Ramos (cell line): ENCODE measurements around the gene SLC35E2B.
"Not testable (repeated sequence)": the region's sequence is repeated elsewhere in the genome, so short reads cannot be mapped to it uniquely, and the experiment has no call there.

ENCODE experiments used
- in situ Hi-C: fragments of 300-500 bp; cut with MboI; formaldehyde crosslinking; loops from one replicate; pipeline ENCODE4 v1.14.3; 2022; ENCODE audit warnings: low sequenced_read_pairs; ENCODE audit not compliant: unreplicated experiment

The SLC35E2B gene

DNA sequence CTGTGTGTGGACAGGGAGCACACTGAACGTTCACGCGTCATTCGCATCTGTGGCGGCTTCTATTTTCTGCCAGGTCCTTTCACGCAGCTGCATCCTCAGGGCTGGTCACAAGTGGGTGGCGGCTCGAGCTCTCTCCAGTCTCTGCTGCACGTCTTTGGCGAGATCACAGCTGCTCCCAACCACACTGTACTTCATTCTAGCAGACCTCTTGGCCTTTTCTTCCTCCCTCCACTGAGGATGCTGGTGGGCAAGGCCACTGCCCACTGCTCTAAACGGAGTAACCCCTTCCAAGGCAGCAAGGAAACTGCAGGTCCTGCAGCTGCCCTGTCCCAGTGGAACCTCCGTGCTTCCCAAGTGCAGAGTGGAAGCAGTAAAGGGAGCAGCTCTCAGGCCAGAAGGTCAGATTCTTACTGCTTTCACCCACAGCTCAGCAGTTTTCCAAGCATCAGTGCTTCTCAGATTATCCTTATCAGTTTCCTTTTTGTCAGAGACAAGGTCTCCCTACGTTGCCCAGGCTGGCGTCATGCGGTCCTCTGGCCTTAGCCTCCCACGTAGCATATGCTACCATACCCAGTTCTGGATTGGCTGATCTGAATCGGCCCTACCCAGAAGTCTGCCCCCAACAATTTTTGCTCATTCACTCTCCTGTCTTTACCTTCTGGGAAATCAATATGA lies 44.9 kb downstream of the SLC35E2B start:
- in situ Hi-C loops: not testable (repeated sequence)

DNA sequence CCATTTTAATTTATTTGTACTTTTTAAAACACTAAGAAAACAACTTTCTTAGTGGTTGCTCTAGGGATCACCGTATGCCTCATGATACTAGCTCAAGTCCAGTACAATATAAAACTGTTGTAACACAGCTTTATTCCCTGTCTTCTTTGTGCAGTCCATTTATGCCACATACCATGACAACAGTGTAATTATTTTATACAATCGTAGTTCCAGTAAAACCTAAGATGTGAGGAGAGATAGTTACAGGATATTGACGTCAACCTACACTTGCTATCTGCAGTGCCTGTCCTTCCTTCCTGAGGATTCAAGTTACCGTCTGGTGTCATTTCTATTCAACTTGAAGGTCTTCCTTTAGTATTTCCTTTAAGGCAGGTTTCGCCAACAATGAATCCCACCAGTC lies 46.3 kb downstream of the SLC35E2B start:
- in situ Hi-C loops: not testable (repeated sequence)

DNA sequence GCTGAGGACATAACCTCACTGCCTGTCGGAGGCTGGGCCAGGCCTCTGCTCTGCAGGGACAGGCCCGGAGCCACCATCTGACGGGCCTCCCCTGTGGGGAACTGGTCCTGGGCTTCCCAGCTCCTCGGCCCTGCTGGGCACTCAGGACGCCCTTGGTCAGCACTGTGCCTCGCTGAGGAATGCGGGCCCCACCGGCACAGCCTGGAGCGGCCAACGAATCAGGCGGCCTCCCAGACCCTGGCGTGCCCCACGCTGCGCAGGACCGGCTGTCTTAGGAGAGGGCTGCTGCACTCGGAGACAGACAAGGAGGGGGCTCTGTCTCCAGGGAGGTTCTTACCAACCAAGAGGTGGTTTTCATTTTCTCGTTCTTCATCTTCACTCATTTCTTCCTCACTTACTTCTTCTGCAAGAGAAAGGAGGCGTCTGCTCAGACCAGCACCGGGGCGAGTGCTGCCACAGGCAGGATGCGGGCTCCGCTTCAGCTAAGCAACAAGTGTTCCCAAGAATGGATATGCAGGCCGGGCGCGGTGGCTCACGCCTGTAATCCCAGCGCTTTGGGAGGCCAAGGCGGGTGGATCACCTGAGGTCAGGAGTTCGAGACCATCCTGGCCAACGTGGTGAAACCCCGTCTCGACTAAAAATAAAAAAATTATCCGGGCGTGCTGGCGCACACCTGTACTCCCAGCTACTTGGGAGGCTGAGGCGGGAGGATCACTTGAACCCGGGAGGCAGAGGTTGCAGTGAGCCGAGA lies 51.7 kb downstream of the SLC35E2B start:
- in situ Hi-C loops: not testable (repeated sequence)

DNA sequence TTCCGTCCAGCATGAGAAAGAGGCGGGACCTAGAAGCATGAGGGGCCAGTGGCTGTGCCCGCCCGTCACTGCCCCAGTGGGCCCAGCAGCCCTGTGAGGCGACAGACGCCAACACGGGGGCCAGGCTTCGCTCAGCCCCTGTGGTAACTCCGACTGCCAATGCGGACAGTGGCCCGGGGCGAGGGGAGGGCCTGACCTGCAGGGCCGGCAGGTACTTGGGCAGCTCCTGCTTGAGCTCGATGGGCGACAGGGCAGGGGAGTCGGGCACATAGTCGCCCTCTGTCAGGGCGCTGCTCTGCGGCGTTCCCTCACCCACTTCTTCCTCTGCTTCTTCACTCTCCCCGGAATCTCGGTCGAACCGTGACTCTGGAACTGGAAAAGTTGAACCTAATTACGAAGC lies 52.5 kb downstream of the SLC35E2B start:
- in situ Hi-C loops: not testable (repeated sequence)

DNA sequence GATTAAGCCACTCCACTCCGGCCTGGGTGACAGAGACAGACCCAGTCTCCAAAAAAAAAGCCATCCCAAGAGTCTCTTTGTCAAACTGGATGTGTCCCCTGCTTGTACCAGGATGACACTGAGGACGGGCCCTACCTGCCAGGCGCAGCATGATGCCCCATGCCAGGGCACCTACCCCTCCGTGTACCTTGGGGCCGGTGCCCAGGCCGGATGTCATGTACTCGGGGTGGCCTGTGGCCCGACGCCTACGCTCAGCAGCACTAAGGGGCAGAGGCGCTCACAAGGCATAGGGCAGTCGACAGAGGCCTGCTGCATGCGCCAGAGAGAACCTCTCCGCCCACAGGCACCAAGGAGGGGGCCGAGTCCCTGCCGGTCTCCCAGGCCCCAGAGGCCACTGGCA lies 53.2 kb downstream of the SLC35E2B start:
- in situ Hi-C loops: not testable (repeated sequence)

DNA sequence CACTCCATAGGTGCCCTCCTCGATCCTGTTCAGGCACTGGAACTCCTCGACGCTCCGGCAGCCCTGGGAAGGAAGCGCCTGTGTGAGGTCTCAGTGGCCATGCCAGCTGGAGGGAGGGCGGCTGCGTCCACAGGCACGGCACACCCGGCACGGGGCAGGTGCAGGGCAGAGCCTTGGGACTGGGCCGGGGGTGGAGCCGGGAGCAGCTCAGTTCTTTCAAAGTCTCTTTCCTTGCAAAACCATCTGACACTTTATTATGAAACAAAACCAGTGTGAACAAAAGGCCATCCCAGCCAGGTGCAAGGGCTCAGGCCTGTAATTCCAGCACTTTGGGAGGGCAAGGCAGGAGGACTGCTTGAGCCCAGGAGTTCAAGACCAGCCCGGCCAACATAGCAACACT lies 54.1 kb downstream of the SLC35E2B start:
- in situ Hi-C loops: not testable (repeated sequence)

DNA sequence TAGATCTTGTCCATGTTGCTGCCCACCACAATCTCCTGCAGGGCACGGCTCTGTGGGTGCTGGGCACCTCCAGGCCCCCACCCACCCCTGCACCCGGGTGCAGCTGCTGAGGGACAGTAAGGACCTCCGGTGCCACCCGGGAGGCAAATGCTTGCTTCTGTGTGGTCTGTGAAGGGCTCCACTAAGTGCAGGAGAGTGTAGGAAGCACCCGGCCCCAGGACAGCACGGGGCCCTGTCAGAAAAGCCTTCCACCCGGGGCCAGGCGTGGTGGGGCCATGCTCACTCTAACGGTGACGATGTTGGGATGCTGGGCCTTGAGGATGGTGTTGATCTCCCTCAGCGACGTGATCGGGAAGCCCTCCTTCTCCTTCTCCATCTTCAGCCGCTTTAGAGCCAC lies 55.1 kb downstream of the SLC35E2B start:
- in situ Hi-C loops: not testable (repeated sequence)

DNA sequence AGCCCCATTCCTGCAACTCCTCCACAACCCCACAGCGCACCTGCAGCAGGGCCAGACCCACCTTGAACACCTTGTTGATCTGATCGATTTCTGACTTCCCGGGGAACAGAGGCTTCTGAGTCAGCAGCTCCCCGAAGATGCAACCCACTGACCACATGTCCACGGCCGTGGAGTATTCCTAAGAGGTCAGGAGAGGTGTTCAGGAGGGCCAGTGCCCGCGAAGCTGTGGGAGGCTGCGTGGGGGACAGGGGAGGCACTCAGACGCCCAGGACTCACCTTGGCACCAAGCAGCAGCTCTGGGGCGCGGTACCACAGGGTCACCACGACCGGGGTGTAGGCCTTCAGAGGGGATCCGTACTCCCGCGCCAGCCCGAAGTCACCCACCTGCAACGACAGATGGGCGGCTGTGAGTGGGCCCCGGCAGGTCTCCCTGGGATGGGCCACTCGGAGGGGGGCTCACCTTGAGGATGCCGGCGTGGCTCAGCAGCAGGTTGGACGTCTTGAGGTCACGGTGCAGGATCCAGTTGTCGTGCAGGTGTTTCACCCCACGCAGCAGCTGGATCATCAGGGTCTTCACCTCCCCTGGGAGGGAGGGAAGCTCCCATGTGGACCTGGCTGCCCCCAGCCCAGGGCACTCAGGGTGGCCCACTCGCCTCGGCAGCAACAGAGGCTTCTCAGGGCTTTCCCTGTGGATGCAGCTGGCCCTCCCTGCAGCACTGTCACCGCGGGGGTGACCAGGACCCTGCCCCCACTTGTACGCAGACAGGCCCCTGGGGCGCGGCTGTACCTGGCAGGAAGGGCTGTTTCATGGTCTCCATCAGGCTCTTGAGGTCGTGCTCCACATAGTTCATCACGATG lies 55.7 kb downstream of the SLC35E2B start:
- in situ Hi-C loops: not testable (repeated sequence)

DNA sequence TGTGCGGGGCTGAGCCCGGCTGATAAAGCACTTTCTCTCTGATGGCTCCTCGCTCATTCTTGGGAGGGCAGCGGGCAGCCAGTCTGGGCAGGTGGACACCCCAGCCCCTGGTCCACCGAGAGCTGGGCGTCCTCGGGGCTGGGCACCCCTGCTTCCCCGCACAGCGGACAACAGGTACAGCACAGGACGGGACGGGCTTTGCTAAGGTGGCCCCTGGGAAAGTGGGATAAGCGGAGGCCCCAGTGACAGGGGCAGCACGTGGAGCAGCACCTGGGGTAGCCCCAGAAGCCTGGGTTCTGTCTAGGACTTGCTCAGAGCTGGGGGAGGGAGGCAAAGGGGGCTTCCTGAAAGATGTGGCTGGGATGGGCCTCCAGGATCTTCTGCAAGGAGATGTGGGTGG lies 58.0 kb downstream of the SLC35E2B start:
- in situ Hi-C loops: not testable (repeated sequence)

DNA sequence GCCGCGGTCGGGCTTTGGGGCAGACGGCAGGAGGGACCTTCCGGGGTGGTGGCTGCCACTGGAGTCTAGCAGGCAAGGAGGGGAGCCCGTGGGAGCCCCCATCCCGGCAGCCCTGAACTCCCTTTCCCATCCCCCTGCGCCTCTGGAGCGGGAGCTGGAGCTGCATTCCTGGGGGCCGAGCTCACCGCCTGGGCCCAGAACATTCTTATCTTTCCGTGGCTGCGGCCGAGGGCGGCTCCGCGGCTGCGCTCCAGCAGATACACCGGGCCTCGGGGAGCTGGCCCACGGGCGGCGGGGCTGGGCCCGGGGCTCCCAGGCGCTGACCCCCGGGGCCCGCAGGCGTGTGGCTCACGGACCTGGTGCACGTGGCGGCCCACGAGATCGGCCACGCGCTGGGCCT lies 59.2 kb downstream of the SLC35E2B start:
- in situ Hi-C loops: not testable (repeated sequence)

DNA sequence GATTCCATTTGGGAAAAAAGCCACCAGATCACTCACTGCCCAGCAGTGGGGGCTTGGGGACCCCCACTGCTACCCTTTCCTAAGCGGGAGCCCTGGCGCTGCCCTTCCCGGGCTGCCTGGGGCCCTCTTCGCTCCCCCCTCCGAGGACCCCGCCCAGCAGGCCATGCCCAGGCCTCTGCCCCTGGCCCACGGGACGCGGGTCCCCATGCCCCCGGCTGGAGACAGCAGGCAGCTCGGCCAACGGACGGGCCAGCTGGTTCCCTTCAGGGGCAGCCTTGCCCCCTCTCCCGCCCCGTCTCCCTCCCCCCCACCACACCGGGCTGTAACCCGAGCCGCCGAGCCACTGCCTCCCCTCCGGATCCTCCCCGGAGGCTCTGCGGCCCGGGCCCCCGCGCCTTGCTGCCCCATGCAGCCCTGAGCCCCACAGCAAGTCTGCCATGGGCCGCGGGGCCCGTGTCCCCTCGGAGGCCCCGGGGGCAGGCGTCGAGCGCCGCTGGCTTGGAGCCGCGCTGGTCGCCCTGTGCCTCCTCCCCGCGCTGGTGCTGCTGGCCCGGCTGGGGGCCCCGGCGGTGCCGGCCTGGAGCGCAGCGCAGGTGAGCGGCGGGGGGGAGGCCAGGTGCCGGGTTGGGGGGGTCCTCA lies 60.7 kb downstream of the SLC35E2B start, which contains the start of gene MMP23B:
Gene MMP23B (plus strand): TSS at position 392 of the 639 bp plus-strand sequence. CDS start 46 bp downstream, at position 438.
- in situ Hi-C loops: no loop called here

DNA sequence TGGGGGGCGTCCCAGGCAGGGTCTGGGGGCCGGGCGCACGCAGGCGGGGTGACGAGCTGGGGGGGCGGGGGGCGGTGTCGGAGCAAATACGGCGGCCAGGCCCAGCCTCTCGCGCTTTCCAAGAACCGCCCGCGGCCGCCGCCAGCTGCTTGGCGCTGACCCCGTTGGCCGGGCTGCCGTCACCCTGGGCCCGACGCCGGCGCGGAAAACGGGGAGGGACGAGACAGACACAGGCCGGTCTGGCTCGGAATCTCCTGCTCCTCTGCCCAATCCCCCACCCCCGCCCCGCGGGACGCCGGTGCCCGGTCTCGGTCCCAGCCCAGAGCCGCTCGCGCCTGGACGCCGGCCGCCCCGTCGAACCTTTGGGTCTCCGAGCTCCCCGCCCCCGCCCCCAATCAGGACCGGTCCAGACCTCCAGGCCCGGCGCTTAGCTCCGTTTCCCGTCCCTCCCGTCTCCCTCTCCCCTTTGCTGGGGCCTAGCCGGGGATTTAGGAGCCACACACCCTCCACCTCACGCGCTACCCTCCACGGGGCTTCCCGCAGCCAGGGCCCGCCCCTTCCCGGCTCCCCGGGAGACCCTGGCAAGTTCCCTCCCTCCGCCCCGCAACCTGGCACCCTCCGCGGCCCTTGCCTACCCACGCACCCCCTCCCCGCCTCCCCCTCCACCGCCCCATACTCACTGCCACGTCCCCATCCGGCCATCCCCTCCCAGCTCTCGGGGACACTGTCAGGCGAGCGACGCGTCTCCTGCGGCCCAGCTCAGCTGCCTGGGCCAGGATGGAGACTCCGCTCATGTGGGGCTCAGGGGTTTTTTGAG lies 61.4 kb downstream of the SLC35E2B start:
- in situ Hi-C loops: no loop called here

DNA sequence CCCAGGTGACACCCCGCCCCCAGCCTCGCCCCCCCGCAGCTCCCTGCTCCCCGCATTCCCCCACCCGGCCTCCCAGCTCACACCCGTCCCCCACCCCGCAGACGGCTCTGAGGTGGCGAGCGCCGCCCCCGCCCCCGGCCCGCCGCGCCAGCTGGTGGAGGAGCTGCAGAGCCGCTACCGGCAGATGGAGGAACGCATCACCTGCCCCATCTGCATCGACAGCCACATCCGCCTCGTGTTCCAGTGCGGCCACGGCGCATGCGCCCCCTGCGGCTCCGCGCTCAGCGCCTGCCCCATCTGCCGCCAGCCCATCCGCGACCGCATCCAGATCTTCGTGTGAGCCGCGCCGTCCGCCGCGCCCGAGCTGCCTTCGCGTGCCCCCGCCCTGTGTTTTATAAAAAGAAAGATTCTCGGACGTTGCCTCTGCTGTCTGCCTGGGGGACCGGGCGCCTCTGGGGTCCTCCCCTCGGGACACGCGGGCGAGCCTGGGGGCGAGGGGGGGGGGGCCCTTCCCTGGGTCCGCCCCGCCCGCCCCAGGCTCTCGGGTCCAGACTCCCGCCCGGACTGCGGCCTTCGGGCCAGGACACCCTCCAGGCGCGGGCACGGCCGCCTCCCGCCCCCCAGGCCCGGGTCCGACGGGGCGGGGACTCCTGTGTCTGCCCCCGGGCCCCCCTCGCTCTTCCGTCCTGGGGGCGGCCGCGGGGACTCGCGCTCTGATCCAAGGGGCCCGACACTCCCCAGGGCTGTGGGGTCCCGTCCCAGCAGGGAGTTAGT lies 62.2 kb downstream of the SLC35E2B start:
- in situ Hi-C loops: no loop called here

DNA sequence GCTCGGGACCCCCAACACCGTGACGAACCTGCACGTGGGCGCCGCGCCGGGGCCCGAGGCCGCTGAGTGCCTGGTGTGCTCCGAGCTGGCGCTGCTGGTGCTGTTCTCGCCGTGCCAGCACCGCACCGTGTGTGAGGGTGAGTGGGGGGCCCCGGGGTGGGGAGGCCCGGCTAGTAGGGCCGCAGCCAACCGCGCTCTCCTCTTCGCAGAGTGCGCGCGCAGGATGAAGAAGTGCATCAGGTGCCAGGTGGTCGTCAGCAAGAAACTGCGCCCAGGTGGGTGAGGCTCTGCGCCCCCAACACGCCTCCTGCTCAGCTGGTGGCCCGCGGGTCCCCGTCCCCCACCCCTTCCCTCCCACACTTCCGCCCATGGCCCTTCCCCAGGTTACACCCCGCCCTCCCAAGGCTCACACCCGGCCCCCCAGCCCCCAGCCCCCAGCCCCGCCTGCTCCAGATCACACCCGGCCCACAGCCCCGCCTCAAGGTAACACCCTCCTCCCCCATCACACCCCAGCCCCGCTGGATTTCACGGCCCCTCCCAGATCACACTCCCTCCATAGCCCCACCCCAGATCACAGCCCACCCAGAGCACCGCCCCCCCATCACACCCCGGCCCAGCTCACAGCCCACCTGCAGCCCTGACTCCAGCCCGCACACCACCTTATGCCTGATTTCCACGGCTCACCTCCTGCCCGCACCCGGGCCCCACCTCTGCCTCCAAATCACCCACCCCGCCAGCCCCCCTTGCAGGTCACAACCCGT lies 63.0 kb downstream of the SLC35E2B start:
- in situ Hi-C loops: no loop called here

DNA sequence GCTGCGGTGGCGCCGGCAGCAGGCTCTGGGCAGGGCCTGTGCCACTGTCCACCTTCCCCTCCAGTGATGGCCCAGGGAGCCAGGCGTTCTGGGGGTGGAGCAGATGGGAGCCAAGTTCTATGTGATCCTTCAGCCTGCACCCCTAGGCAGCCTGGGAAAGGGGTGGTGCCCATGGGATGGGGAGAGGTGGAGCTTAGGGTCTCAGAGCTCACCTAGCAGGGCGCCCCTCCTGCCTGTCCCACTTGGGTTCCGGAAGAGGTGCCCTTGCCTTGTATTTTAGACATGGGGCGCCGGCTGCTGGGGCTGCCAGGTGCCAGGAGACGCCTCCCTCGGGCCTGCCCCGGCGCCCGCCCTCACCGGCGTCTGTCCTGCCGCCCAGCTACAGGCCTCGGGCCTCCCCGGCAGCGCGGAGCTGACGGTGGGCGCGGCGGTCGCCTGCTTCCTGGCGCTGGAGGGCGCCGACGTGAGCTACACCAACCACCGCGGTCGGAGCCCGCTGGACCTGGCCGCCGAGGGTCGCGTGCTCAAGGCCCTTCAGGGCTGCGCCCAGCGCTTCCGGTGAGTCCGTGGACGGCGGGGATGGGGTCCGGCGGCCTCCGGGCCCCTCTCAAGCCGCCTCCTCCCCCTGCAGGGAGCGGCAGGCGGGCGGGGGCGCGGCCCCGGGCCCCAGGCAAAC lies 63.7 kb downstream of the SLC35E2B start:
- in situ Hi-C loops: no loop called here

DNA sequence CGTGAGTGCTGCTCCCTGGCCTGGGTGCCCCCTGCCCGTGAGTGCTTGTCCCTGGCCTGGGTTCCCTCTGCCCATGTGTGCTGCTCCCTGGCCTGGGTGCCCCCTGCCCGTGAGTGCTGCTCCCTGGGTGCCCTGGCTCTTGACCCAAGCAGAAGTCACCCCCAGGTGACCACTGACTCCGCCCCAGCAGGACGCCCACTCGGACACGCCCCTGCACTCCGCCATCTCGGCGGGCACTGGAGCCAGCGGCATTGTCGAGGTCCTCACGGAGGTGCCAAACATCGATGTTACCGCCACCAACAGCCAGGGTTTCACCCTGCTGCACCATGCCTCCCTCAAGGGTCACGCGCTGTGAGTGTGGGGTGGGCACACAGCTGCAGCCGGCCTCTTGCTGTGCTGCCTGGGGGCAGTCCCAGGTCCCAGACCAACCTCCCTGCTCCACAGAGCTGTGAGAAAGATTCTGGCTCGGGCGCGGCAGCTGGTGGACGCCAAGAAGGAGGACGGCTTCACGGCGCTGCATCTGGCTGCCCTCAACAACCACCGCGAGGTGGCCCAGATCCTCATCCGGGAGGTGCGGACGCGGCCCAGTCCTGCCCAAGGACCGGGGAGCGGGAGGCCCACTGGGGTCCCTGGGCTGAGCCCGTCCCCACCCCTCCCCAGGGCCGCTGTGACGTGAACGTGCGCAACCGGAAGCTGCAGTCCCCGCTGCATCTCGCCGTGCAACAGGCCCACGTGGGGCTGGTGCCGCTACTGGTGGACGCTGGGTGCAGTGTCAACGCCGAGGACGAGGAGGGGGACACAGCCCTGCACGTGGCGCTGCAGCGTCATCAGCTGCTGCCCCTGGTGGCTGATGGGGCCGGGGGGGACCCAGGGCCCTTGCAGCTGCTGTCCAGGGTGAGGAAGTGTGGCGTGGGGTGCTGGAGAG lies 64.5 kb downstream of the SLC35E2B start:
- in situ Hi-C loops: no loop called here
